G401.6 (cell line): ENCODE measurements around the gene PCID2.
"Not testable (repeated sequence)": the region's sequence is repeated elsewhere in the genome, so short reads cannot be mapped to it uniquely, and the experiment has no call there.

Experiments used
- FAIRE-seq: peaks from 2 replicates; lab custom pipeline; 2012; peaks lifted over from hg19 to GRCh38; lab: Jason Lieb, UNC

PCID2 gene

GRCh38 chr13:113164492-113164891 lies 44.0 kb downstream of the PCID2 start:
- FAIRE-seq: no peak

DNA sequence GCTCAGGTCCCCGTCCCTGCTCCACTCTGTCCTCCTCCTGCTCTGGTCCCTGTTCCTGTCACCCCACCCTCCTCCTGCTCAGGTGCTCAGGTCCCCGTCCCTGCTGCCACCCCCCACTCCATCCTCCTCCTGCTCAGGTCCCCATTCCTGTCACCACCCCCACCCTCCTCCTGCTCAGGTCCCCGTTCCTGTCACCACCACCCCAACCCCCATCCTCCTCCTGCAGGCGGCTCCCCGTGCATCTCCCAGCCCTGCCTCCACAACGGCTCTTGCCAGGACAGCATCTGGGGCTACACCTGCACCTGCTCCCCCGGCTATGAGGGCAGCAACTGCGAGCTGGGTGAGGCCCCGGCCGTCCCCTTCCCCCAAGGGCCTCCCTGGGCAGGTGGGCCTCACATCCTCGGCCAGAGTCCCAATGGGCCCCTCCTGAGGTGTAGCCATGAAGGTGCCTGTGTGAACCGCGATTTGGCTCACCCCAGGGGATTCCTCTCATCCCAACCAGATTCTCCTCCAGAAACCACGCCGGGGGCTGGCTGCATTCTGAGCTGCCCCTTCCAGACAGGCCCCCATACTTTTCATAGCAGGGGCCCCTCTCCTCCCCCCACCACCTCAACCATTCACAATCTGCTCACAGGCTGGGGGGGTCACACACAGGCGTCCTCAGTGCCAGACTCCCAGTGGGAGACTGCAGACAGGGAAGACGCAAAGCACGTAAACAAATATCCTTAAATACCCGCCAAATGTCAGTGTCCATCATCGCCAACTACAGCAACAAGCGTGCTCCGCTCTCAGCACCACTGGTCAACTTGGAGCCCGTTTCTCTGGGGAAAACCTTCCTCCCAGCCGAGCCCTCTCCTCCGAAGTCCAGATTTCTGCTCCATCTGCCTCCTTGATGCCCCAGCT lies 45.4 kb downstream of the PCID2 start:
- no peak for FAIRE-seq

GRCh38 chr13:113161975-113162374 lies 46.5 kb downstream of the PCID2 start:
- FAIRE-seq: not testable (repeated sequence)

GRCh38 chr13:113161433-113161832 lies 47.0 kb downstream of the PCID2 start:
- FAIRE-seq: no peak

DNA sequence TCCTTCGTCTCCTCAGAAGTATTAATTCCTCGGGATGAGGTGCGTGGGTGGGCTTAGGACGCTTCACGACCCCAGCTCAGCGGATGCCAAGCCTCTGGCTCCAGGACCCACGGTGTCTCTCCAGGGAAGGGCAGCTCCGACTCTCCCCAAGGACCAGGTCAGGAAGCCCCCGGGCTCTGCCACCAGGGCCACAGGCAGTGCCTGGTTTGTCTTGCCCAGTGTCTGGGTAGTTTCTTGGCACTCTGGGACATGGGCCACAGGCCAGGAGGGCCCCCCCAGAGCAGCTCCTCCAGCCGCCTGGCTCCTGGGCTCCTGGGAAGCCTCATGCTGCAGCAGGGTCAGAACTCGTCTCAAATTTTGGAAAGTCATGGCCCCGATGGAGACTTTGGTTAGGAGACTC lies 47.5 kb downstream of the PCID2 start:
- FAIRE-seq: no peak

- FAIRE-seq: no peak
Observed at GRCh38 chr13:113159701-113160100, 48.8 kb downstream of the PCID2 start.

- FAIRE-seq: no peak
Observed at GRCh38 chr13:113158946-113159345, 49.5 kb downstream of the PCID2 start.

- FAIRE-seq: no peak
Observed at GRCh38 chr13:113157929-113158747, 50.3 kb downstream of the PCID2 start, which contains the start of gene PROZ. TSS of gene PROZ (plus strand) at chr13:113158648. CDS start at chr13:113158661, 13 bp downstream.

DNA sequence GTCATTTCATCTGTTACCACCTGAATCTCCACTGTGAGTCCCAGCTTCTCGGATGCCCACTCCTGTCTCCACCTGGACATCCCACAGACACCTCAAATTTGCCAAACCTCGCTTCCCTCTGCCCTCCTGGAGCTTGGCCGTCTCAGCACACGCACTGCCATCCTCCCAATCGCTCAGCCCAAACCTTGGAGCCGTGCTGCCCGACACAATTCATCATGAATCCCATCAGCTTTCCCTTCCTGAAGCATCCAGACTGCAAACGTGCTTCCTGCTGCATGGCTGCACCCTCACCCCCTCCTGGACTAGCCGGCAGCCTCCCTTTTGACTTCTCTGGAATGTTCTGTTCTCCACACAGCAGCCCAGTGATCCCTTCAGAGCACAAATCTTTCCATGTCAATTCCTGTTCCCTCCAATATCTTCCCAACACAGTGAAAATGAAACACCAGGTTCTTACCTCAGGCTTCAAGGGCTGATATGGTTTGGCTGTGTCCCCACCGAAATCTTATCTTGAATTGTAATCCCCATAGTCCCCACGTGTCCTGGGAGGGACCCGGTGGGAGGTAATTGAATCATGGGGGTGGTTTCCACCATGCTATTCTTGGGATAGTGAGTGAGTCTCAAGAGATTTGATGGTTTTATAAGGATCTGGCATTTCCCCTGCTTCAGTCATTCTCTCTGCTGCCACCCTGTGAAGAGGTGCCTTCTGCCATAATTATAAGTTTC lies 51.1 kb downstream of the PCID2 start:
- no peak for FAIRE-seq

GRCh38 chr13:113155982-113156655 lies 52.4 kb downstream of the PCID2 start:
- FAIRE-seq: no peak

DNA sequence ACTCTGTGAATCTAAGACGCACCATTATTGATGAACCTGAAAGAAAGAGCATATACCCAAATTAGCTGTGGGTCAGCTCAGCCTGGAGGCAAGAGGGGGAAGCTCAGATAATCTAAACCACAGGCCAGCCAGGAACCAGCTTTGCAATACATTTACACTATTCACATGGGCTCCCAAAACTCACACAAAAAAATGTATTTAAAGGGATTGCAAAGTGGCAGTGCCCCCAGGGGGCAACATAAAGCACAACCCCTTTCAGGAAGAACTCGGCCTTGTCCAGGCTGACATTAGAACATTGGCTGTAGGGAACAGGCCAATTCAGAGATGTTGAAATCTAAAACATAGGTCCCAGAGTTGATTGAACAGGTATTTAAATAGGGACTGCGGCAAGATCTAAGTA lies 53.3 kb downstream of the PCID2 start:
- no peak for FAIRE-seq

DNA sequence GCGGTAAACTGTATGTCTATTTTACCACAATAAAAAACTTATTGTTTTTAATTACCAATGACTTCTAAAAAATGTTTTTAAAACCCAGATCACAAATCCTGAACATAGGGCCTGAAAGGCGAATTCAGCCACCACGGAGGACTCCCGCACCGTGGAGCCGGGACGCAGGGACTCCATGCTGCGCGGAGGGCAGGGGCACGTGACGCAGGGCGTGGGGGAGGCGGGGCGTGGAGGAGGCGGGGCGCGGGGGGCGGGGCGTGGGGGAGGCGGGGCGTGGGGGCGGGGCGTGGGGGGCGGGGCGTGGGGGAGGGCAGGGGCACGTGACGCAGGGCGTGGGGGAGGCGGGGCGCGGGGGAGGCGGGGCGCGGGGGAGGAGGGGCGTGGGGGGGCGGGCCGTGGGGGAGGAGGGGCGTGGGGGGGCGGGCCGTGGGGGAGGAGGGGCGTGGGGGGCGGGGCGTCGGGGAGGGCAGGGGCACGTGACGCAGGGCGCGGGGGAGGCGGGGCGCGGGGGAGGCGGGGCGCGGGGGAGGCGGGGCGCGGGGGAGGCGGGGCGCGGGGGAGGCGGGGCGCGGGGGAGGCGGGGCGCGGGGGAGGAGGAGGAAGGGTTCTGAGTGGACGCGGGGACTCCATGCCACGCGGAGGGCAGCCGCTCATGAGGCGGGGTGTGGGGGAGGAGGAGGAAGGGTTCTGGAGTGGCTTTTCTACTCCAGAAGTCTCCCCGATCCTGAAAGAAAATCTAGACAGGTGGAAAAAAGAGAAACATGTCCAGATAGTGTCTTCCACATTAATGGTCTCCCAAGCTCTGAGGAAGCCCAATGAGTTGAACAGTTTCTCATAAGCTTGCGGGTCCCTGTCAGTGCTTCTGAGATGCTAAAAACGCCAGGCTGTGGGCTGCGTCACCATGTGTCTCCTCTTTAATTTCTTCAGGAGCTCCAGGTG lies 54.4 kb downstream of the PCID2 start:
- no peak for FAIRE-seq

GRCh38 chr13:113152984-113153809 lies 55.3 kb downstream of the PCID2 start:
- no peak for FAIRE-seq

GRCh38 chr13:113152691-113152983 lies 55.8 kb downstream of the PCID2 start:
- no peak for FAIRE-seq

DNA sequence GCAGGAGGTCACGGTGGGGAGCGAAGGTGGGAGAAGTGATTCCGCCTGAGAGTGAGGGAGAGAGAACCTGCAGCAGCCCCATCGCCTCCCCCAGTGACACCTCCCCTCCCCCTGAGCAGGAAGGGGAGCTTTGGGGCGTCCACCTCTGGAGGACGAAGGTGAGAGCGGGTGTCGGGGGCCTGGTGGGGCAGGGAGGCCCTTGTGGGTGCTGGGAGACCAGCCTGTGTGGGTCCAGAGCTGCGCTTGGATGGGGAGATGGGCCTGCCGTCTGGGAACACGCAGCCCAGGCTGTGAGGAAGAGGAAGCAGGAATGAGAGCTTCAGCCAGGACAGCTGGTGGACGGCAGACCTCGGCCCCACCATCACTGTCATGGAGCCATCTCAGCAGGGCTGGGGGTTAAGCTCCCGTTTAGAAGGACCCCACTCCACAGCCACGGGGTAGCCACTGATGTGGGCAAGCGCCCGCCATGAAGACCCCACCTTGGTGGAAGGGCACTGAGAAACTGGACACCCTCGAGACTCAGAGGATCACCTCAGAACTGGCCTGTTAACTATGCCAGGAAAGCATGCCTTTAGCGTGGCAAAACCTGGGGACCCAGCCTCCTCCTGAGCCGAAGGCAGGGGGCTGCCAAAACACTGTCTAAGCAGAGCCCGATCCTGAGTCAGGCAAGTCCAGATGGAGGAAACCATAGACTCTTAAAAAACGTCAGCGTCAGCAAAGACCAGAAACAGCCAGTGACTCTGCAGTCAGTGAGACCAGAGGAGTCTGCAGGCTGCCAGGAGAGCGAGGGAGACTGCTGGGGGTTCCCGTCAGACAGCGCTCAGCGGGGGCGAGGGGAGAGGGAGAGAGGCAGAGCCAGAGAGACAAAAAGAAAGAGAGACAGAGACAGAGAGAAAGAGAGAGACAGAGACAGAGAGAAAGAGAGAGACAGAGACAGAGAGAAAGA lies 56.5 kb downstream of the PCID2 start:
- no peak for FAIRE-seq

- no peak for FAIRE-seq
Observed at GRCh38 chr13:113150550-113151365, 57.7 kb downstream of the PCID2 start.

GRCh38 chr13:113149711-113150549 lies 58.5 kb downstream of the PCID2 start:
- FAIRE-seq: no peak
